C4-2B (cell line): ENCODE results near the gene LRRK2.
"Not testable (repeated sequence)": the region's sequence is repeated elsewhere in the genome, so short reads cannot be mapped to it uniquely, and the experiment has no call there.

Experiments
- H3K27ac ChIP-seq: fragments of 450-650 bp; 2 replicates; pipeline ENCODE4 v1.5.1; 2017
- CTCF ChIP-seq: fragments of 450-650 bp; conservative IDR thresholded peaks from 2 replicates; pipeline ENCODE4 v1.5.1; 2017; ENCODE audit warnings: mild to moderate bottlenecking
- ZFX ChIP-seq: fragments of 450-650 bp; IDR thresholded peaks from 2 replicates; pipeline ENCODE4 v1.6.1; 2017

LRRK2 gene

GRCh38 chr12:40236357-40236850 is 11.6 kb downstream of the LRRK2 start:
- no peak for TF ChIP-seq CTCF
- TF ChIP-seq ZFX, result no peak
- no peak overlapping the region for H3K27ac ChIP-seq

GRCh38 chr12:40238266-40238902 is 13.6 kb downstream of the LRRK2 start:
- no peak overlapping the region for H3K27ac ChIP-seq
- TF ChIP-seq ZFX, result no peak
- TF ChIP-seq CTCF, result no peak

- no peak overlapping the region for H3K27ac ChIP-seq
- TF ChIP-seq ZFX (no peak), CTCF (no peak)
Measured at GRCh38 chr12:40238979-40239378, 14.2 kb downstream of the LRRK2 start.

- no peak overlapping the region for H3K27ac ChIP-seq
- no peak for TF ChIP-seq ZFX
- TF ChIP-seq CTCF, result no peak
Measured at GRCh38 chr12:40240779-40241178, 16.0 kb downstream of the LRRK2 start.

GRCh38 chr12:40241741-40242140 is 16.9 kb downstream of the LRRK2 start:
- TF ChIP-seq ZFX (no peak), CTCF (no peak)
- no peak overlapping the region for H3K27ac ChIP-seq

GRCh38 chr12:40244526-40245156 is 19.8 kb downstream of the LRRK2 start:
- not testable (repeated sequence) for H3K27ac ChIP-seq

- TF ChIP-seq ZFX (no peak), CTCF (no peak)
- H3K27ac ChIP-seq, result no peak overlapping the region
Measured at GRCh38 chr12:40248034-40248433, 23.2 kb downstream of the LRRK2 start.
